Panc1 (cell line): ENCODE measurements around the gene DPP4. TPM values are rescaled to one million over a fixed set of nuclear protein-coding genes. Genes with fewer than 3 reads are reported as not detected.

Source experiments
- ATAC-seq: fragments of 200-7000 bp; cut with Tn5 transposase; 2 replicates; pipeline ENCODE4 v1.9.1; 2020; ENCODE audit warnings: mild to moderate bottlenecking, moderate library complexity
- BruUV-seq: library from RNA; stranded (reverse); fragments of 400-500 nt; replicated peaks from 2 replicates; lab custom pipeline; 2021; lab: Mats Ljungman, UMichigan
- CTCF ChIA-PET: fragments of 300-600 bp; sonication (Branson Sonifier 250); formaldehyde crosslinking; loops from one replicate; lab custom pipeline; 2022; ENCODE audit warnings: antibody characterized with exemption; lab: Charles Lee
- POLR2A ChIA-PET: fragments of 300-600 bp; sonication (Branson Sonifier 250); formaldehyde crosslinking; loops from one replicate; lab custom pipeline; 2022; ENCODE audit warnings: antibody characterized with exemption; lab: Charles Lee
- DNase-seq: peaks from one replicate; pipeline ENCODE4 v3.0.0-alpha.2; 2010; ENCODE audit warnings: low read depth, low spot score
- H3K27ac ChIP-seq: 2 replicates; pipeline ENCODE4 v1.5.1; 2011; ENCODE audit warnings: mild to moderate bottlenecking, low read length, inconsistent platforms
- H3K27me3 ChIP-seq: fragments of 200-500 bp; sonication (Bioruptor generic); 2 replicates; pipeline ENCODE4 v1.6.0; 2014; ENCODE audit warnings: low read length, inconsistent platforms; ENCODE audit not compliant: control insufficient read depth, insufficient read depth
- H3K36me3 ChIP-seq: fragments of 200-500 bp; sonication (Bioruptor generic); 2 replicates; pipeline ENCODE4 v1.5.1; 2014; ENCODE audit warnings: inconsistent platforms, mild to moderate bottlenecking, low read length, moderate library complexity; ENCODE audit not compliant: control insufficient read depth, insufficient read depth
- H3K4me1 ChIP-seq: 2 replicates; pipeline ENCODE4 v1.5.1; 2011; ENCODE audit warnings: inconsistent platforms, mild to moderate bottlenecking, low read length, moderate library complexity; ENCODE audit not compliant: control insufficient read depth, insufficient read depth
- H3K4me3 ChIP-seq, 2 experiments: 2 replicates each; pipeline ENCODE4 v1.5.1; 2011 to 2012; ENCODE audit warnings: low read depth in 2 of 2, low read length in 2 of 2, mild to moderate bottlenecking in 2 of 2, inconsistent platforms in 1 of 2, moderate library complexity in 1 of 2
- H3K9me3 ChIP-seq: fragments of 200-500 bp; sonication (Bioruptor generic); 2 replicates; pipeline ENCODE4 v1.5.1; 2014; ENCODE audit warnings: low read depth, mild to moderate bottlenecking, inconsistent platforms, low read length, moderate library complexity; ENCODE audit not compliant: control insufficient read depth, insufficient read depth
- CTCF ChIP-seq: fragments of 450-650 bp; IDR thresholded peaks from 2 replicates; pipeline ENCODE4 v1.5.1; 2017; ENCODE audit warnings: mild to moderate bottlenecking
- POLR2AphosphoS5 ChIP-seq: IDR thresholded peaks from 2 replicates; pipeline ENCODE4 v1.6.1; 2012; ENCODE audit warnings: mild to moderate bottlenecking, low read depth, low read length, moderate library complexity
- REST ChIP-seq, 2 experiments: IDR thresholded peaks; 2 replicates each; pipeline ENCODE4 v1.6.1; 2011 to 2012; ENCODE audit warnings: low read depth in 2 of 2, control low read depth in 1 of 2, low read length in 1 of 2, mild to moderate bottlenecking in 1 of 2, moderate library complexity in 1 of 2; ENCODE audit not compliant: insufficient read depth in 1 of 2
- SIN3A ChIP-seq: IDR thresholded peaks from 2 replicates; pipeline ENCODE4 v1.6.1; 2012; ENCODE audit warnings: low read depth, mild to moderate bottlenecking, low read length, moderate library complexity, borderline replicate concordance; ENCODE audit not compliant: insufficient read depth
- TCF7L2 ChIP-seq: IDR thresholded peaks from 2 replicates; pipeline ENCODE4 v1.6.1; 2011; ENCODE audit warnings: mild to moderate bottlenecking, low read depth, low read length, inconsistent platforms
- in situ Hi-C: cut with HindIII; loops from 2 replicates; pipeline ENCODE4 v1.10.0; 2016; ENCODE audit warnings: low sequenced_read_pairs, low pct_unique_long_range_greater_than_20kb
- intact Hi-C: fragments of 100-400 bp; cut with micrococcal nuclease; formaldehyde crosslinking; loops from one replicate; pipeline ENCODE4 v1.10.0; 2022; ENCODE audit not compliant: unreplicated experiment
- total RNA-seq: library from RNA; stranded (reverse); gene quantifications from one replicate; pipeline ENCODE4 v1.2.1, GENCODE V29; 2021; ENCODE audit not compliant: unreplicated experiment

DPP4 gene
- total RNA-seq, 1 experiment from 2014 or later, result 0.23 TPM

- BruUV-seq, result no TSS peak
- DNase-seq (no peak), ATAC-seq (no peak)
- H3K36me3 ChIP-seq, result no peaks in the 10 kb centered on the region
- intact Hi-C loops, result no loop called here
- no peak overlapping the region for H3K4me3 ChIP-seq
- H3K9me3 ChIP-seq, result no peaks in the 10 kb centered on the region
- in situ Hi-C loops, result no loop called here
- POLR2A ChIA-PET, result no interaction called here
- no peaks in the 10 kb centered on the region for H3K4me1 ChIP-seq
- CTCF ChIA-PET, result no interaction called here
- no peak overlapping the region for H3K27ac ChIP-seq
- no peaks in the 10 kb centered on the region for H3K27me3 ChIP-seq
- TF ChIP-seq CTCF, result no peak
- no peak for TF ChIP-seq REST (IDR thresholded peaks at IDR 0.05; ENCODE audit: insufficient read depth in 1 of 2, low read depth in 2 of 2, low read length in 1 of 2)
- no peak for TF ChIP-seq SIN3A
- TF ChIP-seq POLR2AphosphoS5, result no peak
- TF ChIP-seq TCF7L2, result no peak
These were observed 11.5 kb downstream of the DPP4 start for GRCh38 chr2:162062559-162062958.

GRCh38 chr2:162061021-162061420 lies 13.0 kb downstream of the DPP4 start:
- ChIA-PET POLR2A (interaction anchor here (0.6 kb wide), 1 partner anchor 476 kb away, joined by 10 read pairs; no protein-coding TSS in a partner anchor), CTCF (no interaction called here)
- no peaks in the 10 kb centered on the region for H3K4me1 ChIP-seq
- intact Hi-C loops (no loop called here), in situ Hi-C loops (no loop called here)
- no peaks in the 10 kb centered on the region for H3K9me3 ChIP-seq
- ATAC-seq, result no peak
- DNase-seq, result no peak
- no TSS peak for BruUV-seq
- H3K4me3 ChIP-seq, result no peak overlapping the region
- no peaks in the 10 kb centered on the region for H3K27me3 ChIP-seq
- no peak overlapping the region for H3K27ac ChIP-seq
- H3K36me3 ChIP-seq, result no peaks in the 10 kb centered on the region
- TF ChIP-seq POLR2AphosphoS5 (no peak), CTCF (no peak)
